Cerebellar cortex (tissue), 1 donor: ENCODE results near the gene FAM181A.

Experiments
- DNase-seq: peaks from one replicate; pipeline ENCODE4 v3.0.0-alpha.2; 2015; ENCODE audit warnings: low spot score

Gene FAM181A

DNA sequence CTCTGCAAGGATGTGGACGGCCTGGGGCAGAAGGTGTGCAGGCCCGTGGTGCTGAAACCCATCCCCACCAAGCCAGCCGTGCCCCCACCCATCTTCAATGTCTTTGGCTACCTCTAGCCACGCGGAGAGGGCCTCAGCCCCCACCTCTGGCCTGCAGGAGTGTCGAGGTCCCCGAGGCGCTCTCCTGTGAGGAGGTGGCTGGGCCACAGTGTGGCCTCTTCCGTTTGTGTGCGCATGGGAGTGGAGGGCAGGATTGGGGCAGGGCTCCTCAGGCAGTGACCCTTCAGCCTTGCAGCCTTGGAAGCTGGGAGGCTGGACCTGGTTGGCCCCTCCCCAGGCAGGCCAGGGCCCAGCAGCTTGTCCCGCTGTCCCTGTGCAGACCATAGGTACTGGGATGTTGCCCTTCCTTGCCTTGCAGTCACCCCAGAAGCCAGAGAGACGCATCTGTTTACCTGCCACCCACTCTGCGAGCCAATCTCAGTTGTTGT lies 1.9 kb downstream of the FAM181A start:
- DNase-seq, result no peak

DNA sequence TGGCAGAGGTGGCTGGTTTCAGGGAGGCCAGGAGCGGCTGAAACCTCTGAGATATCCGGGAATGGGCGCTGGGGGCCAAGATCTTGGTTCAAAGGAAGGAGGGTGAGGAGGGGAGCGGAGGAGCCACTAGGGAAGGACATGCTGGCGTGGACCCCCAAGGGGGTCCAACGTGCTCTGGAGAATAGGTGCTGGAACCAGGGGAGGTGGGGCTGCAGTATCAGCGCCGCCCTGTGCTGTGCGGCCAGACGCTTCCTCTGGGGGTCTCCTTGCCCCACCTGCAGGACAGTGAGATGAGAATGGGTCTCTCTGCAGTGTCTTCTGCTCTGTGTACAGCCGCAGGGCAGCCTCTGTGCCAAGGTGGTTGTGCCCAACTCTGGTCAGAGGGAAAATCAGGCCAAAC lies 2.5 kb downstream of the FAM181A start:
- no peak for DNase-seq

DNA sequence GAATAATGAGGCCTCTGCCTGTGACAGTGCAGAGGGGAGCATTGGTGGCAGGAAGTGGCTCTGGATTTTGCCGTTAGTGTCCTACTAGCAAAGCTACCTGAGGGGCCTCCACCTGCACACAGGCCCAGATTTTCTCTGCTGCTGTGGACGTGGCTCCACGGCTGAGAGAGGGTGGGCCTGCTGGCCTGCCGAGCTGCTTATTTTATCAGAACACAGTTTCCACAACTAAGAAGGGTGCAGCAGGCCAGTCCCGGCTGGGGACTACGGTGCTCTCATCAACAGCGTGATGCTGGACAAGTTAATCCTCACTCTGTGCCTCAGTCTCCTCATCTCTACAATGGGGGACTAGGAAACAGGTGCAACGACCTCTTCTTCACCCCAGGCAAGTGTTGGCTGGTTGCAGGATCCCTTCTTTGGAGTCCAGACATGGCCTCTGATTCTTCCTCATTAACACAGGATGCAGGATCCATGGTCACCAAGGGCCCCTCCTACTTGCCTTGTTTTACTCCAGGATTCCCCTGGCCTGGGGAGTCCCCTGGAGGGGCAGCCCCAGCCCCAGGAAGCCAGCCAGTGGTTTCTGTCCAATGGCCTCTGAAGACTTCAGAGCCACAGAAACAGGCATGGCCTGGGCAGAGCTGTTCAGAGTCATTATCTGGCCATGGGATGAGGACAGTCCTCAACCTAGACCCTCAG lies 3.3 kb downstream of the FAM181A start:
- no peak for DNase-seq

DNA sequence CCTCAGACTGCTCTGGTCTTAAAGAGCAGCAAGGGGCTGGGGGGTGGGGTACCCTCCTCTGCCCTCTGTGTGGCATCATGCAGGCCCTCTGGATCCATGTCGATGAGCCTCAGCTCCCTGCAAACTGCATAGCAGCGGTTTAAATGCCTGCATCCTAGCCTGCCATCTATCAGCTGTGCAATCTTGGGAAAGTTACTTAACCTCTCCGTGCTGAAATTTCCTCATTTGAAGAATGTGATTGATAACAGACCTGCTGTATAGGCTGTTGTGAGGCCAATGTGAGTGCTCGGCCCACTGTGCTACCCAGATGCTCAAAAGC lies 3.8 kb downstream of the FAM181A start:
- no peak for DNase-seq

DNA sequence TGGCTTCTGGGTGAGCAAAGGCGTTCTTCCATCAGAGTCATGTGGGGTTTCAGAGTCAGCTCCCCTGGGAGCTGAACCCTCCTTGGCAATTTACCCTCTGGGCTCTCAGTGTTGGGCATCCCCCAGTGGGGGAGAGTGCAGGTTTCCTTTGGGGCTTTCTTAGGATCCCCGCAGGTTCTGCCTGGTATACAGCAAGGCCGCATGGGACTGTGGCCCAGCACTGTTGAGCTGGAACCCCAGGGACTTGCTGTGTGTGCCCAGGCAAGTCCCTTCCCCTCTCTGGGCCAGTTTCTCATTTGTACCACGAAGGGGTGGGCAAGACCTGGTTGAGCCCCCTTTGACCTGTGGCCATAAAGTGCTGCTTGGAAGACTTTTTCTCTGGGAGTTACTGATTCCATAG lies 5.5 kb downstream of the FAM181A start:
- DNase-seq, result no peak

DNA sequence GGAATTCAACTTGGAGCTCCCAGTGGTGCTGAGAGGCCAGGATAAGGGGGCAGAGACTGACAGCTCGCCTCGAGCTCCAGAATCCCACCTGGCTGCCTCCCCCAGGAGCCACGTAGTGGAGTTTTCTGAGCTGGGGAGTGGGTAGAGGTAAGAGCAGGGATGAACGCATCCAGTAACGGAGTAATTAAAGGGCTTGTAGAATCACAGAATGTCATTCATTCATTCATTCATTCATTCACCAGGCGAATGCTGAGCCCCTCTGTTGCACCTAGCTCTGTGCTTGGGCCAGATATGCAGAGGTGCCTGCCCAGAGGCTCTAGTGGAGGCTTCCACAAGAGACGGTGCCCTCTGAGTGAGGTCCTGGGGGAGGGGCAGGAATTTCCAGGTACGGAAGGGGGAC lies 8.1 kb downstream of the FAM181A start:
- no peak for DNase-seq

DNA sequence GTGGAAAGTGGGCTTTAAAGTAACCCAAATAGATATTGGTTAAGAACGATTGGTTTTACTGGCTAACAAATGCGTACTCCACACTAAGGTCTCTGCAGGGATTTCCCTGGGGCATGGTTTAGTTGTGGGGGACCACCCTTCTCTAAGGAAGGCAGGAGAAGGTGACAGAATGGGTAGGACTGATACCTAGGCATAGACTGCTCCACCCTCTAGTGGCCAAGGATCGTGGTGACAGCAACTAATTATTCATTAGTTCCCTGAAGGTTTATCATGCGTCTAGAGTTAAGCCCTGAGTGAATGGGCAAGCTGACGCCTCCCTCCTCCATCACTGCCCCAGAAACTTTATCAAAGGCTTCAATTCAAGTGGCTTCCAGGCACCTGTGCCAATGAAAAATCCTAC lies 9.1 kb downstream of the FAM181A start:
- DNase-seq, result peak; percentile 67

DNA sequence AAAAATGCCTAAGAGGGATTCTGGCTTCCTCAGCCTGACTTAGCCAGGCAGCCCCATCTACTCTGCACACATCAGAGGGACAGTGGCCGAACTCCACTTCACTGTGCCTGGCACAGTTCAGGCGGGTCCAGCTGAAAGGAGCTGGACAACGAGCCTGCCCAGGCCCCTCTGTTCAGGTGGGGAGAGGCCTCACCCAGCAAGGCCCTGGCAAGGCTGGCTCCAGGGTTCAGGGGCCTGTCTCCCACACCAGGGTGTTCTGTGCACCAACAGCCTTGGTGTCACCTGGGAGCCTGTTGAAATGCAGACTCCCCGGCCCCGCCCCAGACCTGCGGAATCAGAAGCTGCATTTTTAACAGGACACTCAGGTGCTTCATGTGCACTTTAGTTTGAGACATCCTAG lies 9.8 kb downstream of the FAM181A start:
- no peak for DNase-seq

DNA sequence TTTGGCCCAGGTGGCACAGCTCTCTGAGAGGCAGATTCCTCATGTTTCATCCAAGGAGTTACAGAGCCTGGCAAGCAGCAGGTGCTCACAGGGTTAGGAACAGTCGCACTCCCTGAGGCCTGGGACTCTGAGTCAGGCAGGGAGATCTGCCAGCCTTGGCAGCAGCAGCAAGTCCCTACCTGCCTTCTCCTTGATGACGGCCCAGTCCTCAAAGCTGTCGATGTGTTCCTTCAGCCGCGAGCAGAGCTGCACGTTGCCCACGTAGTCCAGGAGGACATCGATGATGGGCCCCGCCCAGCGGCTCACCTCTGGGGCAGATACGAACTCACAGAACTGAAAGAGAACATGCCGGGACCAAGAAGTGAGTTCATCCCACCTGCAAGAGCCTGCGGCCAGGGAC lies 10.4 kb downstream of the FAM181A start:
- peak; percentile 70 for DNase-seq

DNA sequence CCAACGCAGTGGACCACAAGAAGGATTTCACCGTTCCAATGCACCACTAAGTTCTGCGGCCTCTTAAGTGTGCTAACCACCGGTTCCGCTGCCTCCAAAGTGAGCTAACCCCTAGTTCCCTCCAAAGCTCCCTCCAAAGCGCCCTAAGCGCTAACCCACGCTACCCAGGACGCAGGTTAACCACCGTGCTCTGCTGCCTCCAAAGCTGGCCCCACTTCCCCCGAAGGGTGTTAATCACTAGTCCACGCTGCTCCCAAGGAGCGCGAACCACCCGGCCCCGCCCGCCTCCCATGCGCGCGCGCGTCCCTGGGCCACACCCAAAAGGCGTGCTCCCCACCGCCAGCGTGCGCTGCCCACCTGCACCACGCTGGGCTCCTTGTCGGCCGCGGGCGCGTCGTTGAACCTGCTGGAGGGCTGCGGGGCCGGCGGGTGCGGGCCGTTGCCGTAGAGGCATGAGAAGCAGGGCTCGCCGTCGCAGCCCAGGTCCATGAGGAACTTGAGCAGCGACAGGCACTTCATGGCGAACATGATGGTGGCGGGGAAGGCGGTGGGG lies 11.7 kb downstream of the FAM181A start:
- DNase-seq, result no peak

DNA sequence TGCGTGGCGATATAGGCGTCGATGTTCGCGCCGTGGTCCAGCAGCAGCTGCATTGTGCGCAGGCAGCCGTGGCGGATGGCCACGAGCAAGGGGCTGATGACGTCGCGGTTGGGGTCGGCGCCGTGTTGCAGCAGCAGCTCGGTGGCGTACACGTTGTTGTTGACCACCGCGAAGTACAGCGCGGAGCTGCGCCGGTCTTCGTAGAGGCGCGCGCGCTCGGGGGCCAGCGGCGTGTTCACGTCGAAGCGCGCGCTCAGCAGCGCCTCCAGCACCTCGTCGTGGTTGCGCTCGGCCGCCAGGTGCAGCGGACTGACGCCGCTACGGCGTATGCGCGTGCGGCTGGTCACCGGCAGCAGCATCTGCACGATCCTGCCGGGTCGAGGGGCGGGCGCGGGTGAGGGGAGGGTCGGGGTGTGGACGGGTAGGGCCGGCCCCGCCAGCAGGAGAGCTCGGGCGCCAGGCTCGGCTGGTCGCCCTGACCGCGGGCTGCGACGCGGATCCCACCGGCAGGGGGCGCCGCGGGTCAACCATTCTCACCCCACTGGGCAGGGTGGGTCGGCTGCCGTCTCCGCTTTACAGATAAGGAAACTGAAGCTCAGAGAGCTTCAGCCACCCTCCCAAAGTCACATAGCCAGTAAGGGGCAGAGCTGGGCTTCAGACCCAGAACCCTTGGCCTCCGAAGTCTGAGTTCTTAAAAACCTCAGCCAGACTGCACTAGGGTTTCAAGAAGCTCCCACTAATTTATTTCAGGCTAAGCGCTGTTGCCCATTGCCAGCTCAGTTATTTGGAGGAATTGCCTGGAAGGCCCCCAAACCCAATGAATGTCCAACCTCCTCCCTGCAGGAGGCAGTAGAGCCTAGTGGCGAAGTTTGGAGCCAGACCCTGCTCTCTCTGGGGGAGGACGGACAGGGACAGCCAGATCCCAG lies 12.4 kb downstream of the FAM181A start:
- DNase-seq, result peak; percentile 61

DNA sequence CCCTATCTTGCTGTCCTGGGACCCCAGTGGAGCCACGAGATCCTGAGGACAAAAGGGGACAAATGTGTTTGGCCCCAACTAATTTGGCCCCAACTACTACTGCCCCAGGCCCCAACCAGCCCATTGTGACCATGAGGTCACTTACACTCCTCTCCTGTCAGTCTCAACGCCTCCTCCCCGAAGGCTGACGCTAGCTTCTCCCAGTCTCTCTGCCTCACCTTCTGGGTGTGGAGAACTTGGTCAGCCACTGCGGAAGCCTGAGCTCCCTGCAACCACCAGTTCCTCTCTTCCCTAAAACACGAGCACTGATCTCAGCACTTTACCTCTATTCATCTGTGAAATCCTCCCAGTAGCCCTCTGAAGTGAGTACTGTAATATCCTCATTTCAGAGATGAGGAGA lies 13.3 kb downstream of the FAM181A start:
- DNase-seq, result no peak

DNA sequence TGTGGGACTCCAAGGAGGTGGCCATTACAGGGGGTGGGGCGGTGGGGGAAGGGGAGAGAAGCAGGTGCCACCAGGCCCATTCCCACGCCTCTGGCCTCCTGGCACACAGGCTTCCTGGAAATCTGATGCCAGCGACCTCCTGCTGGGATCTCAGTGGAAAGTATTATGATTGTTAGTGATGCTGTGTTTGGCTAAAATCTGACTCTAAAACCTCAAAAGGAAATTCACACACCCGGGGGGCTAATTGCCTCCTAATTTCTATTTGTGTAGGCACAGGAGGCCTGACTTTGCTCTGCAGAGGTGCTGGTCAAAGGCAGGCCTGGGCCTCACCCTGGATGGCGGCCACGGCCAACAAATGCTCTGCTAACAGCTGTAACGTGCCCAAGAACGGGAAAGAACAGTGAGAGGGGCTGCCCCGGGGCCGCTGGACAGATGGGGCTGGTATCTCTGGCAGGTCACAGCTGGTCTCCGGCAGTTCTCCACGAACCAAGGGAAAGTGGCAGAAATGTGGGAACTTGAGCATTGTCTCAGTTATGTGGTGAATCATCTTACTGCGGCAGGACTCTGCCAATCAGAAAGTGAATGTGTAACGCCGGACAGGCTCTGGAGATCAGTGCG lies 14.3 kb downstream of the FAM181A start:
- DNase-seq, result no peak

DNA sequence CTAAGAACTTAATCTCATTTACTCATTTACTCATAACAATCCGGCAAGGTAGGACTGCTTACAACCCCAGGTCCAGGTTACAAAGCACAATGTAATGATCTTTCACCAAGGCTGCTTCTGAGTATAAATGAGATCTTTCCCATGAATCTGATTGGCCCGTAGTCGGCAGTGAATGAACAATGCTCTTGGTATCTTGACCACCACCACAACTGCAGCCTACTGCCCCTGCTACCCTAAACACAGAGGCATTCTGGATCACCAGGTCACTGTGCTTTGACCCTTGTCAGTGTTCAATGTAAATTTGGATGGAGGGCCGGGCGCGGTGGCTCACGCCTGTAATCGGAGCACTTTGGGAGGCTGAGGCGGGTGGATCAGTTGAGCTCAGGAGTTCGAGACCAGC lies 15.9 kb downstream of the FAM181A start:
- no peak for DNase-seq

DNA sequence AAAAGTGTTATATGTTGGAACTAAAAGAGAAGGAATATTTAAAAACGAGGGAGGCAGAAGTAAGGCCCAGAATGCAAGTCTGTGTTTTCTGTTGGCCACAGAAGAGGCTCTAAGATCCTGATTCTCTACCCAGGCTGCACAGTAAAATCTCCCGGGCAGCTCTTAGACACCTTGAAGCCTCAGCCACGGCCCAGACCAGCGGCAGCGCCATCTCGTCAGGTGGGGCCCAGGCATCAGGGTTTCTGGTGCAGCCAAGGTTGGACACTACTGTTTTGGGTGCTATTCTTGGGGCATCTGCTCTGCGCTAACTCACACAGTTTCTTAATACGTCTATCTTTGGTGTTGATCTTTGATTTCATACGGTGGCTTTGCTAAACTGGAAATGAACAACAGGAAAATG lies 16.8 kb downstream of the FAM181A start:
- DNase-seq, result no peak

DNA sequence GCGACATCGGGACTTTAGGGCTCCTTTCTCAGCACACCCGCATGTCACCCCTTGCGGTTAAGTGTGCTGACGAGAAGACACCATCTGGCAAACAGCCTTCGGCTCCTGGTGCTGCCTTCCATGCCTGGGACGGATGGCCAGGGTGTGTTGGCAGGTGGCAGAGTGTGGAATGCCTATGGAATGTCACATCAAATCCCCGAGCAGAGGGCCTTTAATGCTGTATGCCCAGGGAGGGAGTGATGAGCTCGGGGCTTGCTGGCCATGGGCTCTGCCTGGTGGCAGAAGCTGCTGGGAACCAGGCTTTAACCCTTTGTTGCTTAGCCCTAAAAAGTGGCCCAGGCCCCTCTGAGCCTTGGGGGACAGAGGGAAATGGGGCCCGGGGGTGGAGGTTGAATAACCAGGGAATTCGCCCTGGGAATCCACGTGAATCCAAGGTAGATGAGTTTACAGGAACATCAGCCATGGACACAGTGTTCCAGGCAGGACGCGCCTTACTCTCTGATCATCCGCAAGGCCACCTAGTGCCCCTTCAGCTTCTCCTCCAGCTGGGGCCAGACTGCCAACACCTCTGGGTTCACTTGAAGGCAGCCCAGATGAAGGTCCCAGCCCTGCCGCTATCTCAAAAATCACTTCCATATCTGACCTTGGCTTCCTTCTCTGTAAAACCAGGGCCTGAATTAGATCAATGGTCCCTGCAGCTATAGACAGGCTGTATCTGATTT lies 17.4 kb downstream of the FAM181A start:
- no peak for DNase-seq

DNA sequence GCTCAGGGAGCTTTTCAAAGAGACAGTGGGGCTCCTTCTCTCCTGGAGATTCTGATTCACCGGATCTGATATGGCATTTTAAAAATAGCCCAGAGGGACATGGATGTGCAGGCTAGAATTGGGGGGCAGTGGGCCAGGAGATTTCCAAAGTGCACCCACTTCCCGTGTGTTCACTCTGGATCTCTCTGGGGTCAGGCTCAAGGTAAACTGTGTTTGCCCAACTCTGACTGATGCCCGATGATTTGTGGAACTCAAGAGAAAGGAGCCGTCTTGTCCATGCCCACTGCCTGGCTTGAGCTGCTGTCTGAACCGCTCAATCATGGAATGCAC lies 17.9 kb downstream of the FAM181A start:
- no peak for DNase-seq

DNA sequence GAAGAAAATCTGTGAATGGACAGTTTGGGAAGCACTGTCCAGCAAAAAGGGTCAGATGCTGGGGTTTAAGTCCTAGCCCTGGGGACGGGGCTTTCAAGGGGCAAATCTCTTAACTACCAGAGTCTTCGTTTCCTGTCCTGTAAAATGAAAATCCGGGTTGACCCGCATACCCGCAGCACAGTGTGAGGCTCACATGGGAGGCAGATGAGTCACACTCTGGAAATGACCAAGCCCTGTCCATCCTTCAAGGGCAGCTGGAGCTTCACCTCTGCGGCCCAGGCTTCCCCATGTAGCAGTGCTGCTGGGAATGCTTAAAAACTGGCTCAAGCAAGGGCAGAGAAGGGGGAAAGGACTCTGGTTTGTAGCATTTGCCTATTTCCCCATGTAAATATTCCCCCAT lies 19.0 kb downstream of the FAM181A start:
- no peak for DNase-seq

DNA sequence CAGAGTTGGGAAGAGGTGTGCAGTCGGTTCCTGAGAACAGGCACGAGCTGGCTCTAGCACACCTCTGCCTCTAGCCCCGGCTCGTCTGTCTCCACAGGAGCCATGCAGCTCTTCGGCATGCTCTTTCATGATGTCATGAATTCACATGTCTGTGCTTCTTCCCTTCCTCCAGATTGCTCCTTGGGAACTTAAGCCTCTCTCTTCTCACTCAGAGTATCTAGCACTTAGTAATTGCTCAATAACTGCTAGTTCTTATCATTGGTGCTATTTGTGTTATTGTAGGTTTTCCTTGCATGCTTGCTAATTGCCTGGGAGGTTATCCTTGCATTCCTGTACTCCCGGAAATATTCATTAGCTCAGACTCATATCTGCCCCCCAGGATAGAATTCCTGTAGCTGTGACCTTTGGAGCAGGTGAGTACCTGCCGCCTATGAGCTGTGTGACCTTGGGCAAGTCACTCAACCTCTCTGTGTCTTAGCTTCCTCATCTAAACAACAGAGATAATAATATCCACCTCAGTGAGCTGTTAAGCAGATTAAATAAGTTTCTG lies 19.5 kb downstream of the FAM181A start:
- no peak for DNase-seq

DNA sequence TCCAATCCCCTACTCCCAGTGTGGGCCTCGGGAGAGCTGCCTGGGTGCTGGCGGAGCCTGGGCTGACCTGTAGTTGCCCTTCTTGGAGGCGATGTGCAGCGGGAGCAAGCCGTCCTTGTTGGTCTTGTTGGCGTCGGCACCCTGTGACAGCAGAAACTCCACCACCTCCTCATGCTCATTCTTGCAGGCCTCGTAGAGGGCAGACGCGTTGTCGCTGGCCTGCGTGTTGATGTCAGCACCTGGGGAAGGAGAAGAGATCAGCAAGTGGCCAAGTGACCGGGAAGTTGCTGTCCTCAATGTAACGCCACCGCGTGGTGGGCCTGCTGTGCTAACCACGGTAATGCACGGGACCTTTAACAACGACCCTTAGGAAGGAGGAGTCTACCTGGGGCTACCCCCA lies 20.1 kb downstream of the FAM181A start:
- DNase-seq, result no peak

DNA sequence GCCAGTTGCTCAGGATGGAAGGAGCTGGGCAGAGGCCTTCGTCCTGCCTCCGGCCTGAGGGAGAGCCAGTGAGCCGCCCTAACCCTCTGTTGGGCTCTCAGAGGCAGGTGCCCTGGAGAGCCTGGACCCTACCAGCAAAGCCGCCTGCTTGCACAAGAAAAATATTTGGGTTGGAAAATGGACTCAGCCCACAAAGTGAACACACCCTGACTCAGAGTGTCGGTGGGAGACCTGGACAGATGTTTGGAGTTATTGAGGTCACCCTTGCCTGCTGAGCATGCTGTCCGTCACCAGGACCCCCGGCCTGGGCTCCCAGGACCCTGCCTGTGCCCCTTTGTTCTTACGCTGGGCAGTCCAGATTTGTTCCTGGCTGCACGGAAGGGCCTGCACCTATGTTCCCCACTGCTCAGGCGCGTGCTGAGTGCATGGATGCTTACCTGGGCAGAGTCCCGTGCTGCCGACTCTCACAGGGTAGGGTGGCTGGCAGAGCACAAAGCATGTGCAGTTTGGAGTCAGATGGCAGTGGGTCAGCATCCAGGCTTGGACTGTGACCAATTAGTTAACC lies 22.4 kb downstream of the FAM181A start:
- no peak for DNase-seq
